ENCODE measurements around the gene SFI1.
"Not testable (repeated sequence)": the region's sequence is repeated elsewhere in the genome, so short reads cannot be mapped to it uniquely, and the experiment has no call there.

The SFI1 gene

GRCh38 chr22:31639436-31640039, 143.2 kb downstream of the SFI1 start:
- DNase-seq = no peak

GRCh38 chr22:31646186-31647019, 150.1 kb downstream of the SFI1 start:
- no peak for DNase-seq

- DNase-seq = no peak
Observed at GRCh38 chr22:31647066-31647465, 150.7 kb downstream of the SFI1 start.

- no peak for DNase-seq
Observed at GRCh38 chr22:31647523-31648320, 151.4 kb downstream of the SFI1 start.

- no peak for DNase-seq
Observed at GRCh38 chr22:31650391-31650790, 154.1 kb downstream of the SFI1 start.

GRCh38 chr22:31651664-31652063, 155.3 kb downstream of the SFI1 start:
- DNase-seq = no peak

GRCh38 chr22:31652088-31652487, 155.8 kb downstream of the SFI1 start:
- DNase-seq = no peak

GRCh38 chr22:31652911-31653684, 156.8 kb downstream of the SFI1 start:
- no peak for DNase-seq

- no peak for DNase-seq
Observed at GRCh38 chr22:31653944-31654343, 157.6 kb downstream of the SFI1 start.

GRCh38 chr22:31654408-31654807, 158.1 kb downstream of the SFI1 start:
- no peak for DNase-seq

GRCh38 chr22:31659246-31659645, 162.9 kb downstream of the SFI1 start:
- no peak for DNase-seq

GRCh38 chr22:31660860-31661341, 164.6 kb downstream of the SFI1 start:
- DNase-seq = not testable (repeated sequence)

- DNase-seq = peak; percentile 68 to 92 (median 86)
Observed at GRCh38 chr22:31661851-31662667, 165.7 kb downstream of the SFI1 start, which contains the start of gene PISD. PISD (minus strand) TSS chr22:31662215; CDS start chr22:31662208, 7 bp downstream.

- DNase-seq = no peak
Observed at GRCh38 chr22:31662668-31663037, 166.3 kb downstream of the SFI1 start.
